ENCODE results near the gene DDX51. TPM values are rescaled to one million over a fixed set of nuclear protein-coding genes. Genes with fewer than 3 reads are reported as not detected.

The DDX51 gene
- total and polyA plus RNA-seq, 5 donors, result 7.4 to 11.7 (median 10.2) TPM

GRCh38 chr12:132144810-132145168 is 670 bp upstream of the DDX51 start:
- 5% methylated on average over 17 of the region's 17 CpGs for WGBS
- no peaks in the 10 kb centered on the region for H3K9me3 ChIP-seq (ENCODE audit: control insufficient read depth, low read length)
- H3K4me3 ChIP-seq (ENCODE audit: low read length), result peak overlapping the region; percentile 76
- no peak overlapping the region for H3K27ac ChIP-seq (ENCODE audit: low read length)
- DNase-seq (peak in 1 of 3 donors; percentile 24), ATAC-seq (peak in 1 of 2 donors; percentile 1)
- no peaks in the 10 kb centered on the region for H3K27me3 ChIP-seq (ENCODE audit: control insufficient read depth, insufficient read depth)
- intact Hi-C loops (cut with DNase I), result no loop called here
- H3K4me1 ChIP-seq (ENCODE audit: control insufficient read depth, insufficient read depth, low read length), result peaks cover 4% of the 10 kb centered on the region

DNA sequence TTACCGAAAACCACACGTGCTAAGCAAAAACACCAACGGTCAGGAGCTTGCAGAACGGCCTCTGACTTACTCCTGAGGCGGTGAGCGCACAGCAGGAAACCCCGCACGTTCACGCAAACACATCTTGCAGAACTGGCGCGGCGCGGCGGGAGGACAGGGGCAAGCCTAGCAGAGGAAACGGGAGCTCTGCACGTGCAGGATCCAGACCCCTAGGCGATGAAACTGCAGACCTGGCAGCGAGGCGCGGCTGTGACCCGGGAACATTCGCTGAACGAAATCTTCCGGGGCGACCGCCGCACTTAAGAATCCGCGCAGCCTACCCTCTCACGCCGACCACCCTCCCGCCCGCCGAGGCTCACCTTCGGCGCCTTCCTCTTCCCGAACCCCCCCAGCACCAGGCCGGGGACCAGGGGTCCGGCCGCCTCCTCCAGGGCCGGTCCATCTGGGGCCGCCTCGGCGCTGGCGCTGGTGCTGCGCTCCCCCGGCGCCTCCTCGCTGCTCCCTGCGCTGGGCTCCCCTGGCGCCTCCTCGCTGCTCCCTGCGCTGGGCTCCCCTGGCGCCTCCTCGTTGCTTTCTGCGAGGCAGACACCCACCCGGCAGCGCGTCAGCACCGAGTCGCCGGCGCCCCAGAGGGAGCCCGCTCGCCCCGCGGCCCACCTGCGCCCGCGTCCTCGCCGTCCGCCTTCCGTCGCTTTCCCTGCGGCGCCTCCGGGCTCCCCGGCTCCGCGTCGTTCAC is 615 bp downstream of the DDX51 start:
- WGBS, result 2% methylated on average over 82 of the region's 82 CpGs
- no peaks in the 10 kb centered on the region for H3K27me3 ChIP-seq (ENCODE audit: control insufficient read depth, insufficient read depth)
- H3K4me1 ChIP-seq (ENCODE audit: control insufficient read depth, insufficient read depth, low read length), result peaks cover 4% of the 10 kb centered on the region
- no peaks in the 10 kb centered on the region for H3K9me3 ChIP-seq (ENCODE audit: control insufficient read depth, low read length)
- ATAC-seq (no peak), DNase-seq (peak; percentile 21 to 59 (median 58))
- H3K4me3 ChIP-seq (ENCODE audit: low read length), result peak overlapping the region; percentile 76
- no peak overlapping the region for H3K27ac ChIP-seq (ENCODE audit: low read length)
- intact Hi-C loops (cut with DNase I), result no loop called here

DNA sequence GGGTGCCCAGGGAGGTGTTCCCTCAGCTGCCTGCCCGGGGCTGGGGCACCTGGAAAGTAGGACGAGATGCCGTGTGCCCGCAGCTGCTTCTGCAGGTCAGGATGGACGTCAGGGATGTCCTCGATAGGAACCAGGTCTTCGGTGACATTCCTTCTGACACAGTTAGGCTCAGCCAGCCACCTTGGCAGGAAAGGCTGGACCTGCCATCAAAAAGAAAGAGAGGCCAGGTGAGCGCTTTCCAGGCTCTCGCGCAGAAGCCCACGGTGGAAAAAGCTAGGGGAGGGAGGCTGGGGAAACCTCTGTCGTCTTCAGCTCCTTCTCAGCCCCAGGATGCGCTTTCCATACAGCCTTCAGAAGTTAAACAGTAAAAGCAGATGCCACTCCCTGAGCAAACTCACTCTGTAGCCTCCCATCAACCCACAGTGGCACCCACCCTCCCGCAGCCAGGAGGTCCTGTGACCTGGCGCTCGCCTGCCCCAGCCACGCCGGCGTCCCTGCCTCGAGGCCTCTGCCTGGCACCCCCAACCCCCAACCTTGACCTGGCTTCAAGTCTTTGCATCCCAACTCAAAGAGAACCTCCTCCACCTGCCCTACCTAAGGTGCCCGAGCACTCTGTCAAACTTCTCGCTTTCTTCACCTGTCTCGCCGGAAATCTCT is 1.3 kb downstream of the DDX51 start:
- Histone ChIP-seq H3K27me3 (ENCODE audit: control insufficient read depth, insufficient read depth) (no peaks in the 10 kb centered on the region), H3K9me3 (ENCODE audit: control insufficient read depth, low read length) (no peaks in the 10 kb centered on the region), H3K27ac (ENCODE audit: low read length) (no peak overlapping the region), H3K4me1 (ENCODE audit: control insufficient read depth, insufficient read depth, low read length) (peaks cover 4% of the 10 kb centered on the region), H3K4me3 (ENCODE audit: low read length) (peak overlapping the region; percentile 76)
- peak in 1 of 3 donors; percentile 58 for DNase-seq
- 82% methylated on average over 24 of the region's 24 CpGs for WGBS
- intact Hi-C loops (cut with DNase I), result no loop called here
- ATAC-seq, result no peak

DNA sequence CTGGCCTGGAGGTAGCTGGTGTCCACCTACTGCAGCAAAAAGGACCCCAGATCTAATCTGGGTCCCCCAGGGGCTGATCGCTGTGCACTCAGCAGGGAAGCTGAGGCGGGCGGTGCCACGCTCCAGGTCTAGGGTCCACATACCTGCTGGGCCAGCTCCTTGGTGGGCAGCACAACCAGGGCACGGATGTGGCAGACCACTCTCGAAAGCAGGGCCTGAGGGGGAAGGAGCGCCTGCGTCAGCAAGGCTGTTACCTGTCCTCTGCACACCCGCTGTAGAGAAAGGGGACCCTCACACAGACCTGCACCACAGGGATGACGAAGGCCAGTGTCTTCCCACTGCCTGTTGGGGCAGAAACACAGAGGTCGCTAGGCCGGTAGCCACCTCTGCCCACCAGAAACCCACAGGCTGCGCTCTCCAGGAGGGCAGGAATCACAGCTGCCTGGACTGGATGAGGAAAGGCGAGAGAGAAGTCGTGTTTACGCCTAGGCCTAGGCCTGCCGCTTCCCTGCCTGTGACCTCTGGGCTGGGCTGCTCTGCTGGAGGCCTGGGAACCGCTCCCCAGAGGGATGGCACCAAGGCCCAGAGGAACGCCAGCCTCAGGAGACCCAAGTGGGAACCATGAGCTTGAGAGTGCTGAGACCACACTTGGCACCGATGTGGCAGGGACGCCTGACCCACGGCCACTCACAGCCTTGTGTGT is 2.0 kb downstream of the DDX51 start:
- intact Hi-C loops (cut with DNase I), result no loop called here
- Histone ChIP-seq H3K27ac (ENCODE audit: low read length) (no peak overlapping the region), H3K9me3 (ENCODE audit: control insufficient read depth, low read length) (no peaks in the 10 kb centered on the region), H3K4me3 (ENCODE audit: low read length) (no peak overlapping the region), H3K4me1 (ENCODE audit: control insufficient read depth, insufficient read depth, low read length) (peaks cover 4% of the 10 kb centered on the region), H3K27me3 (ENCODE audit: control insufficient read depth, insufficient read depth) (no peaks in the 10 kb centered on the region)
- peak; percentile 19 to 62 (median 40) for DNase-seq
- no peak for ATAC-seq
- WGBS, result 96% methylated on average over 22 of the region's 22 CpGs

- WGBS, result 94% methylated on average over 38 of the region's 38 CpGs
- DNase-seq (peak in 1 of 3 donors; percentile 57), ATAC-seq (no peak)
- no peak overlapping the region for H3K4me3 ChIP-seq (ENCODE audit: low read length)
- peaks cover 4% of the 10 kb centered on the region for H3K4me1 ChIP-seq (ENCODE audit: control insufficient read depth, insufficient read depth, low read length)
- H3K9me3 ChIP-seq (ENCODE audit: control insufficient read depth, low read length), result no peaks in the 10 kb centered on the region
- H3K27me3 ChIP-seq (ENCODE audit: control insufficient read depth, insufficient read depth), result no peaks in the 10 kb centered on the region
- H3K27ac ChIP-seq (ENCODE audit: low read length), result no peak overlapping the region
- intact Hi-C loops (cut with DNase I), result no loop called here
Observed at GRCh38 chr12:132140918-132141841, 2.9 kb downstream of the DDX51 start.

- no peaks in the 10 kb centered on the region for H3K27me3 ChIP-seq (ENCODE audit: control insufficient read depth, insufficient read depth)
- no peaks in the 10 kb centered on the region for H3K9me3 ChIP-seq (ENCODE audit: control insufficient read depth, low read length)
- DNase-seq (no peak), ATAC-seq (no peak)
- H3K4me1 ChIP-seq (ENCODE audit: control insufficient read depth, insufficient read depth, low read length), result peaks cover 4% of the 10 kb centered on the region
- no peak overlapping the region for H3K27ac ChIP-seq (ENCODE audit: low read length)
- intact Hi-C loops (cut with DNase I), result no loop called here
- 90% methylated on average over 15 of the region's 15 CpGs for WGBS
- H3K4me3 ChIP-seq (ENCODE audit: low read length), result no peak overlapping the region
Observed at GRCh38 chr12:132140501-132140900, 3.6 kb downstream of the DDX51 start.

- Histone ChIP-seq H3K27me3 (ENCODE audit: control insufficient read depth, insufficient read depth) (no peaks in the 10 kb centered on the region), H3K4me1 (ENCODE audit: control insufficient read depth, insufficient read depth, low read length) (peaks cover 4% of the 10 kb centered on the region), H3K4me3 (ENCODE audit: low read length) (no peak overlapping the region), H3K9me3 (ENCODE audit: control insufficient read depth, low read length) (no peaks in the 10 kb centered on the region), H3K27ac (ENCODE audit: low read length) (no peak overlapping the region)
- ATAC-seq (no peak), DNase-seq (peak in 1 of 3 donors; percentile 49)
- 95% methylated on average over 27 of the region's 27 CpGs for WGBS
- intact Hi-C loops (cut with DNase I), result no loop called here
Observed at GRCh38 chr12:132139912-132140311, 4.2 kb downstream of the DDX51 start.

GRCh38 chr12:132138941-132139871 is 4.9 kb downstream of the DDX51 start:
- peak in 1 of 2 donors; percentile 3 for ATAC-seq

GRCh38 chr12:132137483-132138125 is 6.5 kb downstream of the DDX51 start:
- 79% methylated on average over 13 of the region's 13 CpGs for WGBS

More at GRCh38 chr12:132138941-132139871, 4.9 kb downstream of the DDX51 start:
- peaks cover 4% of the 10 kb centered on the region for H3K4me1 ChIP-seq (ENCODE audit: control insufficient read depth, insufficient read depth, low read length)
- 93% methylated on average over 34 of the region's 34 CpGs for WGBS
- no peaks in the 10 kb centered on the region for H3K9me3 ChIP-seq (ENCODE audit: control insufficient read depth, low read length)
- DNase-seq, result no peak
- intact Hi-C loops (cut with DNase I), result no loop called here
- H3K27me3 ChIP-seq (ENCODE audit: control insufficient read depth, insufficient read depth), result no peaks in the 10 kb centered on the region
- H3K27ac ChIP-seq (ENCODE audit: low read length), result no peak overlapping the region
- no peak overlapping the region for H3K4me3 ChIP-seq (ENCODE audit: low read length)

More at GRCh38 chr12:132137483-132138125, 6.5 kb downstream of the DDX51 start:
- ATAC-seq, result no peak
- Histone ChIP-seq H3K27me3 (ENCODE audit: control insufficient read depth, insufficient read depth) (no peaks in the 10 kb centered on the region), H3K27ac (ENCODE audit: low read length) (no peak overlapping the region), H3K4me1 (ENCODE audit: control insufficient read depth, insufficient read depth, low read length) (no peaks in the 10 kb centered on the region), H3K4me3 (ENCODE audit: low read length) (no peak overlapping the region), H3K9me3 (ENCODE audit: control insufficient read depth, low read length) (no peaks in the 10 kb centered on the region)
- no peak for DNase-seq
- intact Hi-C loops (cut with DNase I), result no loop called here

Data from right cardiac atrium (tissue), 5 donors.